Bone marrow (tissue), 2 donors: Measurements from ENCODE around the gene TUT7.

ENCODE experiments used
- DNase-seq, 2 donors: peaks; one replicate each; lab custom pipeline; 2025; lab: John Stamatoyannopoulos, UW

Gene TUT7

DNA sequence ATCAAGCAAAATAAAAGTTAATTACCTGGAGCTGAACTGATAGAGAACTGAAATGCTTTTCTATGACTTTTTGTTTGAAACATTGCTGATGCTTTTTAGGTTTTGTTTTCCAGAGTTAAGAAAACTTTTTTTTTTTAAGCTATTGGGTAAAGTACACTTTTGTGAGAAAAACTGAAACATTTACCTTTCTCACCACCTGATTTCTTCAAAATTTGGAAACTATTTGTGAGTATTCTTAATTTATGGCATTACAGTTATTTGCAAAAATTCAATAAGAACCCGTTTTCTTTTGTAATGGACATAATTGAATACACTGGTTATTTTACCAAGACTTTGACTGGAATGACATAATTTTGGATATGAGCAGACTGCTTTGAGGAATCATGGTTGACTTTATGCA is 101.3 kb downstream of the TUT7 start:
- DNase-seq: no peak

DNA sequence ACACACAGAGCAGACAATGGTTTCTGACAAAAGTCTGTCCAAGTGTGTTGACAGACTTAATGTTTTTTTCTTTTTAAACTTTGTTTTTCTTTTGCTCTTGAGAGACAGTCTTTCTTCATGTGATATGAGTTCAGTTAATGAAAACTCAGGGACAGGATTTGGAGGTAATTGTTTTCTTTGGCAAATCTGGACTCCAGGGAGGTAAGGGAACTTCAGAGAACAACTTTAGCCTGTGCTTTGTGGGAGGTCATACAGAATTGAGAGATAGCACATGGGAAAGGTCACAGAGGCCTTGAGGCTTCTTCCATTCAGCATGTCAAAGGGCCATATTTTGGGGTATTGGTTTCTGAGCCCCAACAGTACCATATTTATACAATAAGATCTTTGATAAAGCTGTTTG is 104.1 kb downstream of the TUT7 start:
- no peak for DNase-seq

DNA sequence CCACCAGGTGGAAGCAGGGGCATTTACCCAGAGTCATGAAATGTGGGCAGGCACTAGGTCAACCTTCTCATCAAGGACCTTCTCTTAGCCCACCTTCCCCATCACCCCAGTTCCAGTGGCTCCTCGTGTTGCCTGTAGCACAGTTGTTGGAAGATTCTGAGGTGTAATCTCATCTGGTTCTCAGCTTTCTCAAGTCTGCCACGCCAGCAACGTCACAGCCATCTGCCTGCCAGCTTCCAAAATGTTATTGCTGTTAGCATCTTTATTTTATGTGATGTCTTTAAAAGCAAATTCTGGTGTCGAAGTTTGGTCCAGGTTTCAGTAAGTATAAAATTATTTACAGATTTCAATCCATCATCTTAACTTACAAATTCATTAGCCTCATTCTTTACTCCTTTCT is 105.5 kb downstream of the TUT7 start:
- DNase-seq: no peak

DNA sequence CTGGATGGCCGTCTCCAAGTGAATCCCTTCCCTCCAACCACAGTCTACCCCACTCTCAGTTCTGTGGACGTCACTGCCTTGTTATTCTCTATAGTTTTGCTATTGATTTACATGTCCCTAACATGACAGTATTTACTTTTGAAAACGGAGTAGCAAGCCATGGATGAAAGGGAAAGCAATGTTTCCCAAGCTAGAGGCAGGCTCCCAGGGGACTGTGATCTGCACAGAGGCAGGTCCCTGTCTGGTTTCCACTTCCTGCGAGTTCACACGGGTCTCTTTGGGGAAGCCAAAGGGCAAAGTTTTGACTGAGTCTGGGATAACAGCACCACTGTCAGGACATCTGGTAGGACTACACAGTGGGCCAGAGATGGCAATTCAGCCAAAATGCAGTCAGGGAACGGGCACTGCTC is 107.5 kb downstream of the TUT7 start:
- no peak for DNase-seq

DNA sequence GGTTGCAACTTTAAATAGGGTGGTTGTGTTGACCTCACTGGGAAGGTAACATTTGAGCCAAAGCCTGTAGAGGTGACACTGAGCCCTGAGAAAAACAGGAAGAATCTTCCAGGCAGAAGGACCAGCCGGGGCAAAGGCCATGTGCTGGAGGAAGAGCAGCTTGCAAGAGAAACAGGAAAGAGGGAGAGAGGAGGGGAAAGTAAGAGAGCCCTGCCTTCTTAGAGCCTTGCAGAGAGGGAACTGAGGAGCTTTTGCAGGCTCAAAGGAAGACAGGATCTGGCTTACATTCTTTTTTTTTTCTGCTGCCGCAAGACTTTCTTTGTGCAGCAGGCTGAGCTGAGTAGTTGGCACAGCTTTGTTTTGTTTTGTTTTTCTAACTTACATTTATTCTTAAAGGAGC is 112.1 kb downstream of the TUT7 start:
- DNase-seq: no peak

- DNase-seq: no peak
Observed at GRCh38 chr9:86241216-86241615, 113.0 kb downstream of the TUT7 start.

GRCh38 chr9:86238861-86239770 is 115.1 kb downstream of the TUT7 start:
- DNase-seq: no peak
